Measurements from ENCODE around the gene CACNA1C.

Gene CACNA1C

GRCh38 chr12:2344476-2344875 lies 291.7 kb downstream of the CACNA1C start:
- DNase-seq (ENCODE audit: low spot score), result no peak

DNA sequence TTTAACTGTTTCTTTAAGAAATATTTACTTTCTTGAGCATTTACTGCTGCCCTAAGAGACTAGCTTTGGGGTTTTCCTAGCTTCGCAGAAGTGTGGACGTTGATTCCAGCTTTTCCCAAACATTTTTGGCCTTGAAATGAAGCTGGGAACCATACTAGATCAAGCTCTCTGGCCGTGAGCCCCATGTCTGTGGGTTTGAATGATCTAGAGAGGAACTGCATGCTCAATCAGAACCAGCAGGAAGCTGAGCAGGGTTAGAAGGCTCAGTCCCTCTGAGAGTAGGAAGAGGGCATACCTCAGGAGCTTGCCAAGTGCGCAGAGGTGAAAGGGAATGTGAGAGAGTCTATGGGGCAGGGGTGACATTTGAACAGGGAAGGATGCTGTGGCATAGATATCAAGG lies 292.1 kb downstream of the CACNA1C start:
- DNase-seq (ENCODE audit: low spot score), result no peak

GRCh38 chr12:2345902-2346301 lies 293.1 kb downstream of the CACNA1C start:
- DNase-seq (ENCODE audit: low spot score), result no peak

- no peak for DNase-seq (ENCODE audit: low spot score)
Observed at GRCh38 chr12:2346416-2346815, 293.6 kb downstream of the CACNA1C start.

DNA sequence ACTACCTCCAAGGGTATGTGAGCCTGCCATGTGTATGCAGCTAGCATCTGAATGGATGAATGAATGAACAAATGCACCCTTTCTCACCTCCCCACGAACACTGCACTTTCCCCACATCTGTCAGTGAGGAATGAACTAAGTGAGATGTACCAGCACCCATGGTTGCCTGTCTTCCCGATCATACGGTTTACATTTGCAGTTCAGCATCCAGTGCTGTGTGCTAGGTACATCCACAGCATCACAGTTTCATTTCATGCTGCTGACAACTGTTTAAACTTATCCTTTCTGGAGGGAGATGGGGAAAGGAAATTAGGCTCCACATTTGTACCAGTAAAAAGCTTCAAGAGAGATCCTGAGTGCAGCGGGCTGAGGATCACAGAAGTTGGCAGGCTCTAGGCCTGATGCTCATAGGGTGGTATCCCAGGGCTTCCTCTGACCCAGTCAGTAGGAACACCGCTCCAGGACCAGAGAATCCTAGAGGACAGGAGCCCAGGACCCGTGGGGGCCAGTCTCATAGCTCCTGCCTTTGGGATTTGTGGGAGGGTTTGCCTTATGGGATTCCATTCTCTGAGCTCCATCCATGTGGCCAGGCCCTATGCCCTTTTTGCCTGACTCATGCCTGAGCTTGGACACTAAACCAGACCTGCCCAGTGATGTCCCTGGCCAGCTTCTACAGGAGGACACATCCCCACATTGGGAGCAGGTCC lies 294.5 kb downstream of the CACNA1C start:
- no peak for DNase-seq (ENCODE audit: low spot score)

DNA sequence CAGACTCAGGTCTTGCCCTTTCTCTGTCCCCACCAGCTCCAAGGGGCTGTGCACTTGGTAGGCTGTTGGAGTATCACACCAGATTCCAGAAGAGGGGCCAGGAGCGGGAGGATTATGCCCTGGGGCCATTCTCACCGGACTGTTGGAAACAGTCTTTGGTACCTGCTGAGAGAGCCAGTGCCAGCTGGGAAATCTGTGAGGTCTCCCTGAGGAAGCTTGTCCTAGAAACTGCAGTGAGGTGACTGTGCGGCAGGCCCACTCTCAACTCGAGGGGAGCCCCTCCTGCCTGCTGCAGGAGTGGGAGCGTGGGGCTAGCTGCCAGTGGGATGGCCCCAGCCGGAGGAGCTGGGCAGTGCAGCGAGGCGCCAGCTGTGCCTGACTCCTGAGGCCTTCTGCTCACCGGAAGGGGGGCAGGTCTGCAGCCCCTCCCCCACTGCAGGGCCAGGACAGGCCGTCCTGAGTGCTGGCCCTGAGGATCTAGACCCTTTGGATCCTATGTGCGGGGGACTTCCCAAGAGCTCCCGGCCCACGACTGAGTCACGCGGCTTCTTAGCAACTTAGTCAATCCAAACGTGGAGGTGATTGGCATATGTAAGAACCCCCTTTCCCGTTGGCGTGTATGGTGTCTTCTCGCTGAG lies 295.2 kb downstream of the CACNA1C start:
- no peak for DNase-seq (ENCODE audit: low spot score)

- no peak for DNase-seq (ENCODE audit: low spot score)
Observed at GRCh38 chr12:2348482-2348852, 295.7 kb downstream of the CACNA1C start.

- DNase-seq (ENCODE audit: low spot score), result no peak
Observed at GRCh38 chr12:2351161-2351560, 298.4 kb downstream of the CACNA1C start.

DNA sequence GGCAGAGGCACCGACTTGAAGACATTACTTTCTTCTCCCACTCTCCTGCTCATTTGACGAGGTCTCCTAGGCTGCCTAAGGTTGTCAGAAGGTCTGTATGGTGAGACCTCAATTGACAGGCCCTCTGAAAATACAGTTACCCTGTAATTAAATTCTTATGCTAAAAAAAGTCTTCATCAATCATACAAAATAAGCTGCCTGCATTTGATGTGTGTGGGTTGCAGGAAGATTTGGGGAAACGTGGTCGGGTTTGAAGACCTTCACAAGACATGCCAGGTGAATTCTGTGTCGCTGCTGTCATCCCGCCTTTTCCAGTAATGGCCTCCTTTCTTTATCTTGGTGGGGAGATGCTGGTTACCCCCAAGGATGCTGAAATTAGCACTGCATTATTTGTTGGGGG lies 299.4 kb downstream of the CACNA1C start:
- DNase-seq (ENCODE audit: low spot score), result no peak

GRCh38 chr12:2353281-2353680 lies 300.5 kb downstream of the CACNA1C start:
- no peak for DNase-seq (ENCODE audit: low spot score)

GRCh38 chr12:2353691-2354090 lies 300.9 kb downstream of the CACNA1C start:
- no peak for DNase-seq (ENCODE audit: low spot score)

DNA sequence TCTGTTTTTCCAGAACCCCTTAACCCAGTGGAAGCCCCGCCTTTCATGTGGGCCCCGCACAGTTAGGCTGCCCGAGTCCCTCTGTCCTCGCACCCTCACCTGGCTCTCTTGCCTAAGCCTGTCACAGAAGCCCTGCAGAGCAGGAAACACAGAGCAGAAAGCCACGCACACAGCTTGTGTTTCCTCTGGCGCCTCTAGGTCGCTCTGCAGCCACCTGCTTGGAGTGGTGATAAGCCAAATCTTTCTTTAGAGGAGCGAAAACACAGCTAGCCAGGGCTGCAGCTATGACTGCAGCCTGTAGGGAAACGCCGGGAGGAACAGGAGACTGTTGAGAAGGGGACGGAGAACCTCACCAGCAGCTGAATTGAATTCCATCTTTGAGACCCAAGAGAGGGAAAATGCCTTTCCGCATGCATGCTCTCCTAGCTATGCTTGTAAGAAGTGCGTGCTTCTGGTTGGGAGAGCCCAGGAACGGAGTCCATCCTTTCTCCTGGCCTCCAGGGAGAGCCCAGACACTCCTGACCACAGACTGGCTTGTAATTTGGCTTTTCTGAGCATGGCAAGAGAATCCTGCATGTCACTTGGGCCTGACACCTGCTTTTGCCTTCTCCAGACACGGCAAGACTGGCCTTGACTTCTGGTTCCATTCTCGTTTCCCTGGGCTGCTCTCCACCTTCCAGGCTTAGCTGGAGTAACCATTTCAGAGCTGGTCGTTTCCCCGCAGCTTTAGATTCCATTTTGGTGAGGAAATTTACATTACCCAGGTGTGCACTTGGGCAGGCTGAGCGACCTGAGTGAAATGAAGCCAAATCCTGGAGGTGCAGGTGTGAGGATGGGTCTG lies 301.6 kb downstream of the CACNA1C start:
- no peak for DNase-seq (ENCODE audit: low spot score)

- DNase-seq (ENCODE audit: low spot score), result no peak
Observed at GRCh38 chr12:2355198-2355597, 302.4 kb downstream of the CACNA1C start.

DNA sequence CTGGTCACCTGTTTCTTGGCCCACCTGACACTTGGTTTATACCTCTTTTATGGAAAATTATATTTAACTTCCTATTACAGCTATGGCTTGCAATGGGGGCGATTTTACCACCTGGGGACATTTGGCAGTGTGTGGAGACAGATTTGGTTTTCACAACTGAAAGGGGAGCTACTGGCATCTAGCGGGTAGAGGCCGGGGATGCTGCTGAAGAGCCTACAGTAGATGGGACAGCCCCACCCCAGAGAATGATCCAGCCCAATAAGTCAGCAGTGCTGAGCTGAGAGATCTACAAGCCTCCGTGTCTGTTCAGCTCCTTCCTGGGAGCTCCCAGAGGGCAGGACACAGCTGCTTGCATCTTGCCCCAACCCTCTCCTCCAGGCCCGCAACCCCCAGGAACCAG lies 302.8 kb downstream of the CACNA1C start:
- DNase-seq (ENCODE audit: low spot score), result no peak

GRCh38 chr12:2356601-2357125 lies 303.9 kb downstream of the CACNA1C start:
- DNase-seq (ENCODE audit: low spot score), result no peak

- DNase-seq (ENCODE audit: low spot score), result no peak
Observed at GRCh38 chr12:2358986-2359658, 306.3 kb downstream of the CACNA1C start.

DNA sequence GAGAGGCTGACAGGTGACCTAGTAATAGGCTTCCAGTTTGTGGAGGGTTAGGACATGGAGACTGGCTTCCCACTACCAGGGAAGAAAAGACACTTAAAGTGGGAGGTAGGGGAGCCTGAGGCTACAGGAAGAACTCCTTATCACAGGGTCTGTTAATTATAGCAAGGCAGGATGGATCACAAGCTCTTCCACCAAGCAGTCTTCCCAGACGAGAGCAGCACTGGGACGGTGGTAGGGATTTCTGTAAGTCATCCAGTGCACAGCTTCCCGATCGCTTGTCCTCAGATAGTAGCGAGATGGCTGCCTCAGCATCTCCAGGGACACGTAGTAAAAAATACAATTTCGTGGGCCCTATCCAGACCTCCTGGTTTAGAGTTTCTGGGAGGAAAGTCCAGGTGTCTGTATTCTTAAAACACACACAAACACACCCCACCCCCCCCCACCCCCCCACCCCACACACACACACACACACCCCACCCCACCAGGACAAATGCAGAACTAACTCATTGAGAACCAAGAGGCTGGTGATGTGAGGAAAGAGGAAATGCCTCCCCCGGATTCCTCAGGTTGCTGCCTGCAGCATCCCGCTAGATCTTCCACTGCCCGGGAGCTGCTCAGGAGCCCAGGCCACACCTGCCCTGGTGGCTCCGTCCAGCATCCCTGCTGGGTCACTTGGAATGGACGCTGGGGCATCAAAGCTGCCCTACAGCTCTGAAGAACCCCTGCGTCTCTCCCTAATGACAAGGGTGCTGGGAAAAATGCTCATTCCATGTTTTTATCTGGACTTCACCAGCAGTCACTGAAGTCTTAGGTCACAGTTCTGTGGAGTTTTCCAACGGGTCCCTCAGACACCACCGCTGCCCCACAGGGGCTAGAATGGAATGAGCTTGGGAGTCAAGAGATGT lies 307.2 kb downstream of the CACNA1C start:
- DNase-seq (ENCODE audit: low spot score), result no peak

GRCh38 chr12:2360630-2361170 lies 307.9 kb downstream of the CACNA1C start:
- DNase-seq (ENCODE audit: low spot score), result no peak

DNA sequence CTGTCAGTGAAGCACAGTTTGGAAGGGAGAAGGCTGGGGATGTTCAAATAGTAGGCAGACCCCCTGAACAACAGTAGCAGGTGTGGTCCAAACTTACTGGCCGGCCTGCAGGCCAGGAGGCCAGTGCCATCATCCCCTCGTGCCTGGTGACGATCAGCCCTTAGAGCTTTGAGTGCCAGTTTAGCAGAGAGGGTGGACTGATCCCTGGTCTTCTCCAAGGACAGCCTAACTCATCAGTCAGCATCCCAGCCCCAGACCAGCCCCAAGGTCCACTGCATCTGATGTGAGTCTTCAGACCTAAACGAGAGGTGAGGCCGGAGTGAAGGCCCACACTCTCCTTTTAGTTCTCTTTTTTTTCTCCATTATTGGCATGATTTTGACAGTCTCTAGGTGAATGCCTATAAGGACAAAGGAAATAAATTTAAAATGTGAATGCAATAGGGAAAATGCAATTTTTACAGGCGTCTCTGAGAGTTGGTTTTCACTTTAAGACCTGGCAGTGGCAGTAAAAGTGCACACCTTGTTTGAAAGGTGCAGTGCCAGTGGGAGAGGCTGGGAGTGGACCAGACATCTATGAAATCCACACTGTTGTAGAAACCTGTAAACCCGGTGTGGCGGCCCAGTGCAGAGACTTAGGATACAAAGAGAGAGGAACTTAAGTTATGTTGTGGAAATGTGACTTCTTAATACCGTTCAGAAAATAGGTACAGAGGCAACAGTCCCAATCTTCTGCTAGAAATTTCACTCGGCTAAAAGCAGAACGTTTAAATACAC lies 311.2 kb downstream of the CACNA1C start:
- no peak for DNase-seq (ENCODE audit: low spot score)

DNA sequence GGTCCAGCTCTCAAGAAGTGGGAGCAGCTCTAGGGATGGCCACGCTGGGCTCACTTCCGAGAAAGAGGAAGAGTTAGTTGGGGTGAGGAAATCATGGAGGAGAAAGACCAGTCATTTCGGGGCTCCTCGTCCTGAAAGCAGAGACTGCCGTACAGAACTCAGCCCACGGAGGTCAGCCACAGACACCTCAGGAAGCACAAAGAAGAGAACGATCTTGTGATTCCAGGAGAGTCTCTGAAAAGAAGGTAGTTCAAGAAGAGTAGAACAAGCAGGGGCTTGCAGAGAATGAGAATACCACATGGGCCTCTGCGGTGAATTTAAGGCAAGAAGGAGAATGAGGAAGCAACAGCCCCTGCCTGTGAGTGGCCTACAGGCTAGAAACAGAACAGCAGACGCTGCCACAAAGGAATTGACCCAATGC lies 311.9 kb downstream of the CACNA1C start:
- no peak for DNase-seq (ENCODE audit: low spot score)
